ENCODE measurements around the gene LRMDA. TPM values are rescaled to one million over a fixed set of nuclear protein-coding genes. Genes with fewer than 3 reads are reported as not detected.

The LRMDA gene
- total and polyA plus RNA-seq, 4 experiments from 2014 or later, result not detected

GRCh38 chr10:75553550-75553949 lies 122.1 kb downstream of the LRMDA start:
- H3K9me3 ChIP-seq (ENCODE audit: control insufficient read depth in 1 of 2, low read length in 2 of 2), result no peaks in the 10 kb centered on the region
- Mint-ChIP-seq H3K4me1 (no peaks in the 10 kb centered on the region), H3K9me3 (peaks cover 0 to 16% (median 6%) of the 10 kb centered on the region in 8 donors), H3K36me3 (peaks cover 0 to 1% of the 10 kb centered on the region in 2 donors), H3K4me3 (no peak overlapping the region), H3K27ac (no peak overlapping the region), H3K27me3 (peaks cover 2 to 3% of the 10 kb centered on the region in 2 donors)
- ChIA-PET CTCF (ENCODE audit: partially characterized antibody) (interaction anchor here (1.3 kb wide), 1 partner anchor 9 kb away, joined by 3 read pairs; no protein-coding TSS in a partner anchor), POLR2A (ENCODE audit: partially characterized antibody) (no interaction called here)
- H3K36me3 ChIP-seq (ENCODE audit: insufficient read depth, low read length), result no peaks in the 10 kb centered on the region
- no peak for DNase-seq
- H3K27me3 ChIP-seq (ENCODE audit: insufficient read depth, low read length), result no peaks in the 10 kb centered on the region
- no peaks in the 10 kb centered on the region for H3K4me1 ChIP-seq (ENCODE audit: insufficient read depth, low read length)
- no peak overlapping the region for H3K27ac ChIP-seq (ENCODE audit: low read depth, low read length)
- intact Hi-C loops (cut with micrococcal nuclease), result no loop called here
- H3K4me3 ChIP-seq (ENCODE audit: low read length in 2 of 2), result no peak overlapping the region

GRCh38 chr10:75555323-75555722 lies 123.9 kb downstream of the LRMDA start:
- POLR2A ChIA-PET (ENCODE audit: partially characterized antibody), result no interaction called here
- no peak overlapping the region for H3K27ac ChIP-seq (ENCODE audit: low read depth, low read length)
- Mint-ChIP-seq H3K4me1 (no peaks in the 10 kb centered on the region), H3K27ac (no peak overlapping the region), H3K4me3 (no peak overlapping the region), H3K36me3 (peaks cover 0 to 1% of the 10 kb centered on the region in 2 donors), H3K9me3 (peaks cover 0 to 16% (median 6%) of the 10 kb centered on the region in 8 donors), H3K27me3 (peaks cover 2 to 3% of the 10 kb centered on the region in 2 donors)
- H3K4me3 ChIP-seq (ENCODE audit: low read length in 2 of 2), result no peak overlapping the region
- intact Hi-C loops (cut with micrococcal nuclease), result no loop called here
- H3K27me3 ChIP-seq (ENCODE audit: insufficient read depth, low read length), result no peaks in the 10 kb centered on the region
- CTCF ChIA-PET (ENCODE audit: partially characterized antibody), result interaction anchor here (2.1 kb wide), 1 partner anchor 9 kb away, joined by 6 read pairs; no protein-coding TSS in a partner anchor
- DNase-seq, result no peak
- H3K9me3 ChIP-seq (ENCODE audit: control insufficient read depth in 1 of 2, low read length in 2 of 2), result no peaks in the 10 kb centered on the region
- no peaks in the 10 kb centered on the region for H3K4me1 ChIP-seq (ENCODE audit: insufficient read depth, low read length)
- no peaks in the 10 kb centered on the region for H3K36me3 ChIP-seq (ENCODE audit: insufficient read depth, low read length)

- intact Hi-C loops (cut with micrococcal nuclease), result no loop called here
- H3K36me3 Mint-ChIP-seq, result peaks cover 0 to 1% of the 10 kb centered on the region in 2 donors
These were observed 124.9 kb downstream of the LRMDA start for GRCh38 chr10:75556320-75556719.

GRCh38 chr10:75565286-75566251 lies 134.1 kb downstream of the LRMDA start:
- H3K27ac ChIP-seq (ENCODE audit: low read depth, low read length), result no peak overlapping the region
- ChIA-PET POLR2A (ENCODE audit: partially characterized antibody) (no interaction called here), CTCF (ENCODE audit: partially characterized antibody) (no interaction called here)
- H3K27ac Mint-ChIP-seq, result no peak overlapping the region
- H3K27me3 Mint-ChIP-seq, result peaks cover 2 to 6% of the 10 kb centered on the region in 2 donors
- H3K9me3 ChIP-seq (ENCODE audit: control insufficient read depth in 1 of 2, low read length in 2 of 2), result no peaks in the 10 kb centered on the region
- no peaks in the 10 kb centered on the region for H3K4me1 Mint-ChIP-seq
- no peak overlapping the region for H3K4me3 Mint-ChIP-seq
- no peaks in the 10 kb centered on the region for H3K27me3 ChIP-seq (ENCODE audit: insufficient read depth, low read length)
- intact Hi-C loops (cut with micrococcal nuclease), result no loop called here
- no peak for DNase-seq
- H3K36me3 Mint-ChIP-seq, result no peaks in the 10 kb centered on the region
- H3K4me1 ChIP-seq (ENCODE audit: insufficient read depth, low read length), result no peaks in the 10 kb centered on the region
- no peak overlapping the region for H3K4me3 ChIP-seq (ENCODE audit: low read length in 2 of 2)
- no peaks in the 10 kb centered on the region for H3K36me3 ChIP-seq (ENCODE audit: insufficient read depth, low read length)
- H3K9me3 Mint-ChIP-seq, result peaks cover 0 to 18% (median 10%) of the 10 kb centered on the region in 8 donors

More at GRCh38 chr10:75556320-75556719, 124.9 kb downstream of the LRMDA start:
- no peaks in the 10 kb centered on the region for H3K36me3 ChIP-seq (ENCODE audit: insufficient read depth, low read length)
- no peak overlapping the region for H3K27ac ChIP-seq (ENCODE audit: low read depth, low read length)
- Mint-ChIP-seq H3K27me3 (peaks cover 2 to 3% of the 10 kb centered on the region in 2 donors), H3K9me3 (peaks cover 0 to 16% (median 6%) of the 10 kb centered on the region in 8 donors), H3K27ac (no peak overlapping the region), H3K4me1 (no peaks in the 10 kb centered on the region), H3K4me3 (no peak overlapping the region)
- no peaks in the 10 kb centered on the region for H3K27me3 ChIP-seq (ENCODE audit: insufficient read depth, low read length)
- H3K4me1 ChIP-seq (ENCODE audit: insufficient read depth, low read length), result no peaks in the 10 kb centered on the region
- POLR2A ChIA-PET (ENCODE audit: partially characterized antibody), result no interaction called here
- H3K9me3 ChIP-seq (ENCODE audit: control insufficient read depth in 1 of 2, low read length in 2 of 2), result no peaks in the 10 kb centered on the region
- no peak overlapping the region for H3K4me3 ChIP-seq (ENCODE audit: low read length in 2 of 2)
- DNase-seq, result no peak
- CTCF ChIA-PET (ENCODE audit: partially characterized antibody), result interaction anchor here (2.1 kb wide), 1 partner anchor 10 kb away, joined by 6 read pairs; no protein-coding TSS in a partner anchor

- peaks cover 4 to 5% of the 10 kb centered on the region in 2 donors for H3K27me3 Mint-ChIP-seq
- no peak overlapping the region for H3K27ac Mint-ChIP-seq
- H3K4me1 Mint-ChIP-seq, result no peaks in the 10 kb centered on the region
- CTCF ChIA-PET (ENCODE audit: partially characterized antibody), result no interaction called here
- Histone ChIP-seq H3K27me3 (ENCODE audit: insufficient read depth, low read length) (no peaks in the 10 kb centered on the region), H3K4me1 (ENCODE audit: insufficient read depth, low read length) (no peaks in the 10 kb centered on the region), H3K4me3 (ENCODE audit: low read length in 2 of 2) (no peak overlapping the region), H3K36me3 (ENCODE audit: insufficient read depth, low read length) (no peaks in the 10 kb centered on the region), H3K9me3 (ENCODE audit: control insufficient read depth in 1 of 2, low read length in 2 of 2) (no peaks in the 10 kb centered on the region), H3K27ac (ENCODE audit: low read depth, low read length) (no peak overlapping the region)
- no peak for DNase-seq
- H3K36me3 Mint-ChIP-seq, result no peaks in the 10 kb centered on the region
- POLR2A ChIA-PET (ENCODE audit: partially characterized antibody), result no interaction called here
- peaks cover 2 to 32% (median 18%) of the 10 kb centered on the region in 8 donors for H3K9me3 Mint-ChIP-seq
- no peak overlapping the region for H3K4me3 Mint-ChIP-seq
- intact Hi-C loops (cut with micrococcal nuclease), result no loop called here
These were observed 137.2 kb downstream of the LRMDA start for GRCh38 chr10:75568450-75569130.

GRCh38 chr10:75569506-75569905 lies 138.1 kb downstream of the LRMDA start:
- Histone ChIP-seq H3K4me3 (ENCODE audit: low read length in 2 of 2) (no peak overlapping the region), H3K9me3 (ENCODE audit: control insufficient read depth in 1 of 2, low read length in 2 of 2) (no peaks in the 10 kb centered on the region), H3K27ac (ENCODE audit: low read depth, low read length) (no peak overlapping the region), H3K36me3 (ENCODE audit: insufficient read depth, low read length) (no peaks in the 10 kb centered on the region), H3K4me1 (ENCODE audit: insufficient read depth, low read length) (no peaks in the 10 kb centered on the region), H3K27me3 (ENCODE audit: insufficient read depth, low read length) (no peaks in the 10 kb centered on the region)
- Mint-ChIP-seq H3K36me3 (no peaks in the 10 kb centered on the region), H3K27me3 (peaks cover 5 to 6% of the 10 kb centered on the region in 2 donors), H3K9me3 (peaks cover 2 to 36% (median 20%) of the 10 kb centered on the region in 8 donors), H3K4me3 (no peak overlapping the region), H3K27ac (no peak overlapping the region), H3K4me1 (no peaks in the 10 kb centered on the region)
- intact Hi-C loops (cut with micrococcal nuclease), result no loop called here
- ChIA-PET CTCF (ENCODE audit: partially characterized antibody) (no interaction called here), POLR2A (ENCODE audit: partially characterized antibody) (no interaction called here)
- no peak for DNase-seq

- no peak overlapping the region for H3K27ac ChIP-seq (ENCODE audit: low read depth, low read length)
- DNase-seq, result no peak
- Mint-ChIP-seq H3K27me3 (peaks cover 0 to 11% of the 10 kb centered on the region in 2 donors), H3K4me1 (no peaks in the 10 kb centered on the region), H3K9me3 (peaks cover 0 to 37% (median 25%) of the 10 kb centered on the region in 8 donors), H3K27ac (no peak overlapping the region), H3K4me3 (no peak overlapping the region), H3K36me3 (no peaks in the 10 kb centered on the region)
- intact Hi-C loops (cut with micrococcal nuclease), result no loop called here
- H3K27me3 ChIP-seq (ENCODE audit: insufficient read depth, low read length), result no peaks in the 10 kb centered on the region
- H3K4me3 ChIP-seq (ENCODE audit: low read length in 2 of 2), result no peak overlapping the region
- H3K36me3 ChIP-seq (ENCODE audit: insufficient read depth, low read length), result no peaks in the 10 kb centered on the region
- CTCF ChIA-PET (ENCODE audit: partially characterized antibody), result no interaction called here
- POLR2A ChIA-PET (ENCODE audit: partially characterized antibody), result no interaction called here
- H3K9me3 ChIP-seq (ENCODE audit: control insufficient read depth in 1 of 2, low read length in 2 of 2), result no peaks in the 10 kb centered on the region
- no peaks in the 10 kb centered on the region for H3K4me1 ChIP-seq (ENCODE audit: insufficient read depth, low read length)
These were observed 141.1 kb downstream of the LRMDA start for GRCh38 chr10:75572478-75572877.
